GM23338 (cell line): ENCODE results near the gene FAM168A. TPM values are rescaled to one million over a fixed set of nuclear protein-coding genes. Genes with fewer than 3 reads are reported as not detected.

Experiments
- ATAC-seq: fragments of 200-7000 bp; cut with Tn5 transposase; 3 replicates; pipeline ENCODE4 v1.9.1; 2020
- DNase-seq: peaks from one replicate; pipeline ENCODE4 v3.0.0-alpha.2; 2015; ENCODE audit warnings: low spot score
- H2AFZ ChIP-seq: fragments of 200-600 bp; sonication (generic); 2 replicates; pipeline ENCODE4 v1.8.0; 2016; ENCODE audit warnings: antibody characterized with exemption, mild to moderate bottlenecking, moderate library complexity
- H3F3A ChIP-seq: fragments of 200-600 bp; sonication (generic); replicated peaks from 2 replicates; pipeline ENCODE4 v1.8.0; 2017; ENCODE audit warnings: antibody characterized with exemption, mixed run types, low read depth
- H3K27ac ChIP-seq: fragments of 200-600 bp; sonication (generic); 2 replicates; pipeline ENCODE4 v1.6.1; 2016; ENCODE audit warnings: low read depth
- H3K27me3 ChIP-seq: fragments of 200-600 bp; sonication (generic); 2 replicates; pipeline ENCODE4 v1.8.0; 2016; ENCODE audit warnings: mild to moderate bottlenecking, mixed run types, moderate library complexity; ENCODE audit not compliant: insufficient read depth
- H3K36me3 ChIP-seq: fragments of 200-600 bp; sonication (generic); 2 replicates; pipeline ENCODE4 v1.8.0; 2016; ENCODE audit warnings: mild to moderate bottlenecking; ENCODE audit not compliant: insufficient read depth
- H3K4me1 ChIP-seq: fragments of 200-600 bp; sonication (generic); 2 replicates; pipeline ENCODE4 v1.8.0; 2016; ENCODE audit warnings: mild to moderate bottlenecking, moderate library complexity; ENCODE audit not compliant: insufficient read depth
- H3K4me2 ChIP-seq: fragments of 200-600 bp; sonication (generic); 2 replicates; pipeline ENCODE4 v1.7.1; 2017; ENCODE audit warnings: mixed run types
- H3K4me3 ChIP-seq: fragments of 200-600 bp; sonication (generic); 2 replicates; pipeline ENCODE4 v1.6.1; 2016; ENCODE audit warnings: mixed run types
- H3K79me2 ChIP-seq: fragments of 200-600 bp; sonication (generic); replicated peaks from 2 replicates; pipeline ENCODE4 v1.8.0; 2017; ENCODE audit warnings: mild to moderate bottlenecking; ENCODE audit not compliant: insufficient read depth
- H3K9me2 ChIP-seq: fragments of 200-600 bp; sonication (generic); 2 replicates; pipeline ENCODE4 v1.8.0; 2017; ENCODE audit not compliant: insufficient read depth
- H4K20me1 ChIP-seq: fragments of 200-600 bp; sonication (generic); replicated peaks from 2 replicates; pipeline ENCODE4 v1.8.0; 2017; ENCODE audit warnings: mild to moderate bottlenecking; ENCODE audit not compliant: insufficient read depth
- H3K27ac Mint-ChIP-seq: 2 replicates; pipeline ENCODE4 v1.8.0; 2020; ENCODE audit warnings: inconsistent platforms, mild to moderate bottlenecking, moderate library complexity, mixed read lengths
- H3K27me3 Mint-ChIP-seq: 3 replicates; pipeline ENCODE4 v1.8.0; 2022; ENCODE audit warnings: low read depth, mild to moderate bottlenecking, moderate library complexity, mixed read lengths, inconsistent platforms; ENCODE audit not compliant: insufficient read depth, poor library complexity
- H3K36me3 Mint-ChIP-seq: 3 replicates; pipeline ENCODE4 v1.8.0; 2021; ENCODE audit warnings: low read depth, mild to moderate bottlenecking, inconsistent platforms, moderate library complexity, mixed read lengths
- H3K4me1 Mint-ChIP-seq: 3 replicates; pipeline ENCODE4 v1.8.0; 2020; ENCODE audit warnings: mild to moderate bottlenecking, inconsistent platforms, mixed read lengths
- H3K4me3 Mint-ChIP-seq: 3 replicates; pipeline ENCODE4 v1.8.0; 2021; ENCODE audit warnings: moderate library complexity, mild to moderate bottlenecking, inconsistent platforms, mixed read lengths
- H3K9me3 Mint-ChIP-seq: 3 replicates; pipeline ENCODE4 v1.8.0; 2020; ENCODE audit warnings: moderate library complexity, mild to moderate bottlenecking, inconsistent platforms, mixed read lengths
- CREB1 ChIP-seq: fragments of 250-450 bp; sonication (Bioruptor Pico); IDR thresholded peaks from 2 replicates; pipeline ENCODE4 v1.5.0; 2020; ENCODE audit warnings: low read depth, mild to moderate bottlenecking, moderate library complexity
- ETS1 ChIP-seq: IDR thresholded peaks from 2 replicates; pipeline ENCODE4 v1.6.1; 2016; ENCODE audit warnings: antibody characterized with exemption
- EZH2 ChIP-seq: fragments of 200-600 bp; sonication (generic); IDR thresholded peaks from one replicate; pipeline ENCODE4 v1.8.0; 2017; ENCODE audit warnings: antibody characterized with exemption, mild to moderate bottlenecking, low read depth; ENCODE audit not compliant: unreplicated experiment
- EZH2phosphoT487 ChIP-seq: fragments of 200-600 bp; sonication (generic); IDR thresholded peaks from one replicate; pipeline ENCODE4 v1.8.1; 2018; ENCODE audit warnings: antibody characterized with exemption; ENCODE audit not compliant: unreplicated experiment
- JUNB ChIP-seq: IDR thresholded peaks from one replicate; pipeline ENCODE4 v1.6.1; 2016; ENCODE audit warnings: antibody characterized with exemption; ENCODE audit not compliant: unreplicated experiment
- NANOG ChIP-seq: IDR thresholded peaks from 2 replicates; pipeline ENCODE4 v1.6.1; 2016; ENCODE audit warnings: antibody characterized with exemption, borderline replicate concordance
- POLR2AphosphoS5 ChIP-seq: IDR thresholded peaks from 2 replicates; pipeline ENCODE4 v1.6.1; 2016; ENCODE audit warnings: antibody characterized with exemption, low read depth
- REST ChIP-seq: IDR thresholded peaks from one replicate; pipeline ENCODE4 v1.6.1; 2018; ENCODE audit warnings: antibody characterized with exemption; ENCODE audit not compliant: unreplicated experiment
- STAT1 ChIP-seq: IDR thresholded peaks from one replicate; pipeline ENCODE4 v1.6.1; 2016; ENCODE audit warnings: antibody characterized with exemption; ENCODE audit not compliant: unreplicated experiment
- ZNF114 ChIP-seq: fragments of 250-450 bp; sonication (Bioruptor Pico); IDR thresholded peaks from 2 replicates; pipeline ENCODE4 v1.5.0; 2020; ENCODE audit warnings: mild to moderate bottlenecking, moderate library complexity
- ZNF331 ChIP-seq: fragments of 250-450 bp; sonication (Bioruptor Pico); IDR thresholded peaks from 2 replicates; pipeline ENCODE4 v1.5.0; 2020; ENCODE audit warnings: low read depth, mild to moderate bottlenecking, moderate library complexity
- ZNF462 ChIP-seq: fragments of 250-450 bp; sonication (Bioruptor Pico); IDR thresholded peaks from 2 replicates; pipeline ENCODE4 v1.5.0; 2020; ENCODE audit warnings: mild to moderate bottlenecking, moderate library complexity
- polyA plus RNA-seq: library from polyadenylated mRNA; unstranded; fragments of >200 nt; fragmentation: Nextera tagmentation; extraction: Ambion mirVana; gene quantifications from 2 replicates; pipeline ENCODE4 v1.2.1, GENCODE V29; 2016
- total RNA-seq: library from RNA; depleted of rRNA; stranded (reverse); fragments of >200 nt; shearing (Covaris generic); gene quantifications from 2 replicates; pipeline ENCODE4 v1.2.3, GENCODE V29; 2014
- TF ChIP-seq, protein P1 (sequence below), 2 experiments: fragments of 200-600 bp in 1 of 2; sonication (generic) in 1 of 2; conservative IDR thresholded peaks; 2 replicates each; pipeline versions ENCODE4 v1.5.1 to v1.6.1; 2016 to 2017; ENCODE audit warnings: antibody characterized with exemption in 2 of 2, low read depth in 2 of 2, mild to moderate bottlenecking in 2 of 2, moderate library complexity in 1 of 2

The FAM168A gene
- total and polyA plus RNA-seq, 2 experiments from 2014 or later: 8.0 to 20.3 TPM

DNA sequence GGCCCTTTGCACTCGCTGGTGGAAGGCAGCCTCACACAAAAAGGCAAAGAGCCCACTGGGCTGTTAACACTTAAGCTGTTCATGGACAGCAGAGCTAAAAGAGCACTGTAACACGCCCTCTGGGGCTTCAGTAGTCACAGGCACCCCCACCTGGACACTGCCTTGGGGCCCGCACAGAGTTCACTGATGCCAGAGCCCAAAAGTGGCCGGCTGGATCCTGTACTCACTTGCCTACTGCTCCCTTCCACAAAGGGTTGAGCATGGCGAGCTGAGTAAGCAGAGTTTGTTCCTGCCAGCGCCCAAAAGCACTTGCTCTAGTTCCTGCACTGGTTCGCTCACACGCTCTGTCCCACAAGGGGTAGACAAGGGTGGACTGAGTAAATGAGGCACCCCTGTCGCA, 142.9 kb downstream of the FAM168A start:
- DNase-seq (no peak), ATAC-seq (peak; percentile 46)
- Histone ChIP-seq H4K20me1 (peaks cover 27% of the 10 kb centered on the region), H3K9me2 (no peaks in the 10 kb centered on the region), H3K4me3 (no peak overlapping the region), H3K4me1 (no peaks in the 10 kb centered on the region; the same call in 1 of the 2 replicates), H3K36me3 (no peaks in the 10 kb centered on the region), H3F3A (no peaks in the 10 kb centered on the region), H3K27me3 (no peaks in the 10 kb centered on the region), H3K4me2 (no peak overlapping the region), H3K79me2 (no peaks in the 10 kb centered on the region; the same call in 1 of the 2 replicates), H3K27ac (no peak overlapping the region), H2AFZ (no peak overlapping the region)
- H3K9me3 Mint-ChIP-seq: no peaks in the 10 kb centered on the region
- no peak overlapping the region for H3K4me3 Mint-ChIP-seq
- H3K4me1 Mint-ChIP-seq: peaks cover 9% of the 10 kb centered on the region; the same call in 2 of the 3 replicates
- no peaks in the 10 kb centered on the region for H3K36me3 Mint-ChIP-seq
- no peaks in the 10 kb centered on the region for H3K27me3 Mint-ChIP-seq
- no peak overlapping the region for H3K27ac Mint-ChIP-seq
- TF ChIP-seq EZH2phosphoT487: no peak
- no peak for TF ChIP-seq ZNF331 (CRISPR knock-in tag)
- TF ChIP-seq REST: no peak
- TF ChIP-seq NANOG: no peak
- TF ChIP-seq, protein P1, sequence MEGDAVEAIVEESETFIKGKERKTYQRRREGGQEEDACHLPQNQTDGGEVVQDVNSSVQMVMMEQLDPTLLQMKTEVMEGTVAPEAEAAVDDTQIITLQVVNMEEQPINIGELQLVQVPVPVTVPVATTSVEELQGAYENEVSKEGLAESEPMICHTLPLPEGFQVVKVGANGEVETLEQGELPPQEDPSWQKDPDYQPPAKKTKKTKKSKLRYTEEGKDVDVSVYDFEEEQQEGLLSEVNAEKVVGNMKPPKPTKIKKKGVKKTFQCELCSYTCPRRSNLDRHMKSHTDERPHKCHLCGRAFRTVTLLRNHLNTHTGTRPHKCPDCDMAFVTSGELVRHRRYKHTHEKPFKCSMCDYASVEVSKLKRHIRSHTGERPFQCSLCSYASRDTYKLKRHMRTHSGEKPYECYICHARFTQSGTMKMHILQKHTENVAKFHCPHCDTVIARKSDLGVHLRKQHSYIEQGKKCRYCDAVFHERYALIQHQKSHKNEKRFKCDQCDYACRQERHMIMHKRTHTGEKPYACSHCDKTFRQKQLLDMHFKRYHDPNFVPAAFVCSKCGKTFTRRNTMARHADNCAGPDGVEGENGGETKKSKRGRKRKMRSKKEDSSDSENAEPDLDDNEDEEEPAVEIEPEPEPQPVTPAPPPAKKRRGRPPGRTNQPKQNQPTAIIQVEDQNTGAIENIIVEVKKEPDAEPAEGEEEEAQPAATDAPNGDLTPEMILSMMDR (conservative IDR thresholded peaks at IDR 0.05; ENCODE audit: low read depth in 2 of 2): no peak
- no peak for TF ChIP-seq ZNF462 (CRISPR knock-in tag)
- TF ChIP-seq EZH2: no peak
- no peak for TF ChIP-seq POLR2AphosphoS5
- no peak for TF ChIP-seq ZNF114 (CRISPR knock-in tag)
- no peak for TF ChIP-seq STAT1
- no peak for TF ChIP-seq JUNB
- no peak for TF ChIP-seq CREB1 (CRISPR knock-in tag)
- no peak for TF ChIP-seq ETS1
